GM12878 (cell line): ENCODE results near the gene REXO1. TPM values are rescaled to one million over a fixed set of nuclear protein-coding genes. Genes with fewer than 3 reads are reported as not detected.

Experiments used
- ATAC-seq: fragments of 200-7000 bp; cut with Tn5 transposase; 3 replicates; pipeline ENCODE4 v1.9.1; 2020; ENCODE audit warnings: mild to moderate bottlenecking, moderate library complexity
- BruUV-seq: library from RNA; stranded (reverse); fragments of 400-500 nt; replicated peaks from 2 replicates; lab custom pipeline; 2021; lab: Mats Ljungman, UMichigan
- CTCF ChIA-PET: fragments of 300-600 bp; sonication (Branson Sonifier 250); formaldehyde crosslinking; extraction: SDS; loops from one replicate; lab custom pipeline; 2021; ENCODE audit warnings: inconsistent platforms; lab: Yijun Ruan, JAX
- POLR2A ChIA-PET: fragments of 350-600 bp; formaldehyde crosslinking; extraction: SDS; loops from one replicate; lab custom pipeline; 2021; ENCODE audit warnings: inconsistent platforms; lab: Charles Lee
- RAD21 ChIA-PET: fragments of 300-600 bp; sonication (Branson Sonifier 250); formaldehyde crosslinking; loops from one replicate; lab custom pipeline; 2023; ENCODE audit warnings: antibody characterized with exemption; ENCODE audit not compliant: unreplicated experiment; lab: Charles Lee
- SMC1A ChIA-PET: fragments of 300-600 bp; sonication (Branson Sonifier 250); formaldehyde crosslinking; loops from one replicate; lab custom pipeline; 2023; ENCODE audit not compliant: unreplicated experiment, uncharacterized antibody; lab: Charles Lee
- DNase-seq: peaks from one replicate; pipeline ENCODE4 v3.0.0-alpha.2; 2011; ENCODE audit warnings: low read depth, low spot score
- FAIRE-seq: peaks from 3 replicates; lab custom pipeline; 2011; peaks lifted over from hg19 to GRCh38; lab: Jason Lieb, UNC
- H2AFZ ChIP-seq: 2 replicates; pipeline ENCODE4 v1.6.0; 2011; ENCODE audit warnings: low read depth, low read length, control low read depth; ENCODE audit not compliant: control insufficient read depth
- H3K27ac ChIP-seq: 2 replicates; pipeline ENCODE4 v1.5.1; 2011; ENCODE audit warnings: control low read depth; ENCODE audit not compliant: control insufficient read depth, insufficient read depth
- H3K27me3 ChIP-seq, 2 experiments: replicated peaks in 1 of 2; 2 replicates each; pipeline versions ENCODE4 v1.6.0 to v1.6.1; 2011; ENCODE audit warnings: low read length in 1 of 2; ENCODE audit not compliant: control insufficient read depth in 2 of 2, insufficient read depth in 2 of 2
- H3K36me3 ChIP-seq, 2 experiments: 2 replicates each; pipeline ENCODE4 v1.5.1; 2011; ENCODE audit warnings: low read length in 1 of 2; ENCODE audit not compliant: control insufficient read depth in 2 of 2, insufficient read depth in 2 of 2
- H3K4me1 ChIP-seq: 2 replicates; pipeline ENCODE4 v1.6.1; 2011; ENCODE audit warnings: mild to moderate bottlenecking, low read length, moderate library complexity, mixed read lengths; ENCODE audit not compliant: control insufficient read depth, insufficient read depth
- H3K4me2 ChIP-seq: 2 replicates; pipeline ENCODE4 v1.6.0; 2011; ENCODE audit warnings: control low read depth; ENCODE audit not compliant: control insufficient read depth, insufficient read depth
- H3K4me3 ChIP-seq: fragments of 200-600 bp; sonication (generic); 2 replicates; pipeline ENCODE4 v1.5.1; 2016
- H3K79me2 ChIP-seq: 2 replicates; pipeline ENCODE4 v1.6.0; 2011; ENCODE audit warnings: low read length; ENCODE audit not compliant: control insufficient read depth, insufficient read depth
- H3K9ac ChIP-seq: 2 replicates; pipeline ENCODE4 v1.8.0; 2011; ENCODE audit warnings: low read length, control low read depth, mixed read lengths; ENCODE audit not compliant: control insufficient read depth, insufficient read depth
- H3K9me3 ChIP-seq: replicated peaks from 3 replicates; pipeline ENCODE4 v1.5.1; 2011; ENCODE audit warnings: mild to moderate bottlenecking, low read length; ENCODE audit not compliant: control insufficient read depth, insufficient read depth
- H4K20me1 ChIP-seq: 2 replicates; pipeline ENCODE4 v1.6.0; 2011; ENCODE audit not compliant: control insufficient read depth, insufficient read depth
- HDAC6 ChIP-seq: fragments of 200-600 bp; sonication (generic); IDR thresholded peaks from one replicate; pipeline ENCODE4 v1.8.0; 2017; ENCODE audit warnings: antibody characterized with exemption; ENCODE audit not compliant: unreplicated experiment
- KAT2A ChIP-seq: conservative IDR thresholded peaks from 2 replicates; pipeline ENCODE4 v1.6.1; 2011; ENCODE audit warnings: low read depth, low read length; ENCODE audit not compliant: control insufficient read depth
- NFYB ChIP-seq: IDR thresholded peaks from 2 replicates; pipeline ENCODE4 v1.6.1; 2011; ENCODE audit warnings: low read depth, mild to moderate bottlenecking, low read length, improper control_type of control experiment, moderate library complexity; ENCODE audit not compliant: insufficient read depth
- SIX5 ChIP-seq: IDR thresholded peaks from 2 replicates; pipeline ENCODE4 v1.6.1; 2011; ENCODE audit warnings: mild to moderate bottlenecking, low read depth, low read length, moderate library complexity; ENCODE audit not compliant: severe bottlenecking
- STAT3 ChIP-seq: IDR thresholded peaks from 2 replicates; pipeline ENCODE4 v1.6.1; 2011; ENCODE audit warnings: low read depth, low read length, improper control_type of control experiment
- ZNF384 ChIP-seq: IDR thresholded peaks from 2 replicates; pipeline ENCODE4 v1.6.1; 2012; ENCODE audit warnings: low read depth, mild to moderate bottlenecking, low read length, improper control_type of control experiment, borderline replicate concordance
- WGBS: methylation state at CpG from one replicate; pipeline ENCODE4 v1.1.6; 2016; ENCODE audit warnings: low lambda C conversion rate; ENCODE audit not compliant: insufficient replicate concordance, insufficient coverage; ENCODE audit errors: missing lambda C conversion rate; 5-methylcytosine and 5-hydroxymethylcytosine counted together
- in situ Hi-C: fragments of 300-500 bp; cut with MboI; formaldehyde crosslinking; loops from 9 replicates; pipeline ENCODE4 v1.14.3; 2018; ENCODE audit warnings: mixed read lengths
- intact Hi-C: fragments of 100-400 bp; cut with micrococcal nuclease; formaldehyde crosslinking; loops from one replicate; pipeline ENCODE4 v1.14.2; 2022; ENCODE audit not compliant: unreplicated experiment
- polyA plus RNA-seq, 11 experiments: library from polyadenylated mRNA; depleted of rRNA in 4 of 11; unstranded in 6 of 11; stranded (reverse) in 5 of 11; fragments of >200 nt; fragmentation: Nextera tagmentation in 4 of 11; fragmentation: Illumina TruSeq in 1 of 11; extraction: Ambion mirVana in 4 of 11; extraction: Trizol in 1 of 11; gene quantifications; 1 replicate in 1 of 11; 2 replicates in 10 of 11; pipeline versions ENCODE4 v1.2.1 to v1.2.3, GENCODE V29; 2011 to 2016; ENCODE audit warnings: inconsistent platforms in 2 of 11, missing spikeins in 2 of 11, low read depth in 1 of 11
- total RNA-seq, 4 experiments: library from RNA; depleted of rRNA in 3 of 4; stranded (reverse); fragments of >200 nt in 3 of 4; fragmentation: Illumina TruSeq in 1 of 4; extraction: Trizol in 1 of 4; gene quantifications; 2 replicates each; pipeline versions ENCODE4 v1.2.1 to v1.2.3, GENCODE V29; 2013 to 2021

REXO1 gene
- total and polyA plus RNA-seq, 10 of the 15 experiments (the other 5 are each of a cell fraction or from before 2014, with no cell fraction given), result 0.03 to 45.2 (median 8.4) TPM

DNA sequence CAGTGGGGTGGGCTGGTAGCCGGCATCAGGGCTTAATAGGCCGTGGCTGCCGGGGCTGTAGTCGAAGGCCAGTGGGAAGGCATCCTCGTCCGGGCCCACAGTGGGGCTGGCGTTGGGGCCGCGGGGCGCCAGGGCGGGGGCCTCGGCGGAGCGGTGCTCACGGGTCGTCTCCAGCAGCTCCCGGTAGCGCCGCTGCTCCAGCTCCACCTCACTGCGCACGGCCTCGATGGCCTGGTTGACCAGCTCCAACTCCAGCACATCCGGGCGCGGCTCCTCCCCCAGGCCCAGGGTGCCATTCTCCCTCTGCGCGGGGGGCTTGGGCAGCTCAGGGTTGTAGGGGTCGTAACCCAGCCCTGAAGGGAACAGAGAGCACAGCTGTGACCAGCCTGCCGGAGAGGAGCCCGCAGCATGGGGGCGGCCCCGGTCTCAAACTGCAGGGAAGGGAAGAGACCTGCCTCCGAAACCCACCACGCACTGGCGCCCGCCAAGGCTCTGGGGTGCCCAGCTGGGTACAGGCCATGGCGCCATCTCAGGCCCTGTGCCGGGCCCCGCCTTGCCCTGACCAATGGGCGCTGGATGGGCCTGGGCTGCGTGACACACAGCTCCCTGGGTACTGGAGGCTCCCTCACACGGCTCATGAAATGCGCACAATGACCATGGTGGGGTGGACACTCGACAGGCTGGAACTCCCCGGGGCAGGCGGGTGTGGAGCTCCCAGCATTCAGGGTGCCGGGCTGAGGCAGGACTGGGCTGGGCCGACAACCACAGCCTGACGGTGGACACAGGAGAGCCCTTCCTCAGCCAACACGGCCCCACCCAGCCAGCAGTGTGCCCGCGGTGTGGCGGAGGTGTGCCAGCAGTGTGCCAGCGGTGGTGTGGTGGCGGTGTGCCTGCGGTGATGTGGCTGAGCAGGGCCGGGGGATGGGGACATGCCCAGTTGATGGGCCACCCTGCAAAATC lies 19.7 kb downstream of the REXO1 start:
- ATAC-seq (no peak), DNase-seq (no peak), FAIRE-seq (no peak)
- SMC1A ChIA-PET, result no interaction called here
- intact Hi-C loops (no loop called here), in situ Hi-C loops (no loop called here)
- Histone ChIP-seq H3K79me2 (no peaks in the 10 kb centered on the region; the same call in none of the 2 replicates), H3K36me3 (peaks cover 2 to 4% of the 10 kb centered on the region in 2 experiments; a peak in 3 of 4 replicates), H3K4me1 (no peaks in the 10 kb centered on the region), H3K9ac (no peak overlapping the region), H3K27ac (no peak overlapping the region), H4K20me1 (no peaks in the 10 kb centered on the region), H3K9me3 (no peaks in the 10 kb centered on the region), H3K4me2 (no peak overlapping the region), H2AFZ (no peak overlapping the region), H3K4me3 (no peak overlapping the region), H3K27me3 (no peaks in the 10 kb centered on the region)
- POLR2A ChIA-PET, result interaction anchor here (0.6 kb wide), 1 partner anchor 10 kb away, joined by 3 read pairs; no protein-coding TSS in a partner anchor
- TF ChIP-seq SIX5 (no peak), HDAC6 (no peak), NFYB (no peak), STAT3 (no peak), ZNF384 (no peak), KAT2A (no peak)
- 97% methylated on average over 39 of the region's 57 CpGs for WGBS
- RAD21 ChIA-PET, result no interaction called here
- CTCF ChIA-PET, result interaction anchor here (2.7 kb wide), 1 partner anchor 10 kb away, joined by 19 read pairs; no protein-coding TSS in a partner anchor
- BruUV-seq, result no TSS peak
